Chondrocyte (in vitro differentiated cells): ENCODE results near the gene CRYAB. TPM values are rescaled to one million over a fixed set of nuclear protein-coding genes. Genes with fewer than 3 reads are reported as not detected.

Experiments used
- DNase-seq: peaks from one replicate; pipeline ENCODE4 v3.0.0; 2021; ENCODE audit warnings: mixed read lengths, low spot score
- H3K27ac Mint-ChIP-seq: one replicate; pipeline ENCODE4 v1.8.0; 2021; ENCODE audit warnings: mild to moderate bottlenecking, moderate library complexity, mixed read lengths; ENCODE audit not compliant: unreplicated experiment
- H3K27me3 Mint-ChIP-seq: 2 replicates; pipeline ENCODE4 v1.8.0; 2021; ENCODE audit warnings: low read depth, mixed read lengths
- H3K36me3 Mint-ChIP-seq: 2 replicates; pipeline ENCODE4 v1.8.0; 2021; ENCODE audit warnings: low read depth, mixed read lengths
- H3K4me1 Mint-ChIP-seq: 2 replicates; pipeline ENCODE4 v1.8.0; 2021; ENCODE audit warnings: low read depth, mild to moderate bottlenecking, mixed read lengths
- H3K4me3 Mint-ChIP-seq: one replicate; pipeline ENCODE4 v1.8.0; 2021; ENCODE audit warnings: mild to moderate bottlenecking, moderate library complexity, mixed read lengths; ENCODE audit not compliant: unreplicated experiment
- H3K9me3 Mint-ChIP-seq: 2 replicates; pipeline ENCODE4 v1.8.0; 2021; ENCODE audit warnings: low read depth, mixed read lengths
- CTCF ChIP-seq: fragments of 200-600 bp; sonication (generic); IDR thresholded peaks from 2 replicates; pipeline ENCODE4 v1.5.0; 2021; ENCODE audit warnings: antibody characterized with exemption, mild to moderate bottlenecking, moderate library complexity
- long read RNA-seq: library from polyadenylated mRNA; stranded (forward); transcript quantifications from one replicate; pipeline ENCODE4 v2.0.0, GENCODE V29; 2021
- total RNA-seq: library from RNA; stranded (reverse); gene quantifications from 3 replicates; pipeline ENCODE4 v1.2.1, GENCODE V29; 2021

CRYAB gene
- 770 to 1,975 TPM (median 1,937 TPM) in 3 replicates for total RNA-seq
- long read RNA-seq, transcript CRYAB-215 (2 exons, 981 nt), result minor isoform, 12 of 1,208 reads
- long read RNA-seq, transcript CRYAB-203 (2 exons, 915 nt), result minor isoform, 11 of 1,208 reads
- long read RNA-seq, transcript CRYAB-205 (3 exons, 1,017 nt), result major isoform, 1,126 of 1,208 reads
- long read RNA-seq, partial matches to known transcripts, result 0 of 1,208 reads
- long read RNA-seq, other reads (novel, unspliced or antisense), result 57 of 1,208 reads

GRCh38 chr11:111911563-111912401, at the start of gene CRYAB:
TSS of gene CRYAB (minus strand) at chr11:111911770. CDS start at chr11:111911724, 46 bp downstream.
- no peaks in the 10 kb centered on the region for H3K9me3 Mint-ChIP-seq
- TF ChIP-seq CTCF, result no peak
- H3K27me3 Mint-ChIP-seq, result no peaks in the 10 kb centered on the region
- H3K4me3 Mint-ChIP-seq, result peak within 1 kb of the TSS; percentile 98
- peaks cover 88% of the 10 kb centered on the region for H3K4me1 Mint-ChIP-seq
- no peak for DNase-seq
- H3K36me3 Mint-ChIP-seq, result peaks cover 22% of the 10 kb centered on the region
- peak within 1 kb of the TSS; percentile 100 for H3K27ac Mint-ChIP-seq

GRCh38 chr11:111960916-111961315, 49.3 kb upstream of the CRYAB start:
- Mint-ChIP-seq H3K27ac (no peak overlapping the region), H3K9me3 (no peaks in the 10 kb centered on the region), H3K36me3 (peaks cover 1% of the 10 kb centered on the region), H3K4me3 (no peak overlapping the region), H3K4me1 (no peaks in the 10 kb centered on the region), H3K27me3 (no peaks in the 10 kb centered on the region)
- TF ChIP-seq CTCF, result no peak
- DNase-seq, result no peak

- no peak overlapping the region for H3K27ac Mint-ChIP-seq
- H3K36me3 Mint-ChIP-seq, result no peaks in the 10 kb centered on the region
- no peak for DNase-seq
- no peaks in the 10 kb centered on the region for H3K4me1 Mint-ChIP-seq
- TF ChIP-seq CTCF, result no peak
- no peaks in the 10 kb centered on the region for H3K27me3 Mint-ChIP-seq
- H3K9me3 Mint-ChIP-seq, result no peaks in the 10 kb centered on the region
- no peak overlapping the region for H3K4me3 Mint-ChIP-seq
These were observed 46.3 kb upstream of the CRYAB start for GRCh38 chr11:111957663-111958444.

- no peak for DNase-seq
- TF ChIP-seq CTCF, result no peak
- Mint-ChIP-seq H3K4me3 (no peak overlapping the region), H3K36me3 (no peaks in the 10 kb centered on the region), H3K27me3 (no peaks in the 10 kb centered on the region), H3K27ac (no peak overlapping the region), H3K9me3 (no peaks in the 10 kb centered on the region), H3K4me1 (peaks cover 6% of the 10 kb centered on the region)
These were observed 42.6 kb upstream of the CRYAB start for GRCh38 chr11:111954154-111954553.

- TF ChIP-seq CTCF, result no peak
- no peaks in the 10 kb centered on the region for H3K36me3 Mint-ChIP-seq
- H3K27ac Mint-ChIP-seq, result no peak overlapping the region
- no peak overlapping the region for H3K4me3 Mint-ChIP-seq
- no peaks in the 10 kb centered on the region for H3K9me3 Mint-ChIP-seq
- DNase-seq, result no peak
- H3K4me1 Mint-ChIP-seq, result peaks cover 12% of the 10 kb centered on the region
- no peaks in the 10 kb centered on the region for H3K27me3 Mint-ChIP-seq
These were observed 40.0 kb upstream of the CRYAB start for GRCh38 chr11:111951565-111951964.
